ENCODE measurements around the gene RANBP3L.

The RANBP3L gene

DNA sequence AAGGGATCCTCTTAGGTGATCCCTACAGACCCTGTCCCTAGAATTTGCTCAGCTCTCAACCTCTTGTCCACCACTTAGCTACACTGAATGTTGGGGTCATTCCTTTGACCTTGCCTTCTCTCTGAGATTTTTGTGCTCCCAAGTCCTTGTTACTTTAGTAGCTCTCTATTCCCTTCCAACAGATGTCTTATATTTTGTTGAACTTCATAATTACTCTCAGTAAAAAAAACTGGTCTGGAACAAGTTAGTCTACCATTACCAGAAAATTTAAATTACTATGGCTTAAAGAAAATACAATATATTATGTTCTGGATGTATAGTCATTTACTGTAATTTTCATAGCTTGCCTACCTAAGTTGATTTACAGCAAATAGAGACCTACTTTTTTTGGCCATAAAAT lies 23.5 kb upstream of the RANBP3L start:
- TF ChIP-seq, protein P1, sequence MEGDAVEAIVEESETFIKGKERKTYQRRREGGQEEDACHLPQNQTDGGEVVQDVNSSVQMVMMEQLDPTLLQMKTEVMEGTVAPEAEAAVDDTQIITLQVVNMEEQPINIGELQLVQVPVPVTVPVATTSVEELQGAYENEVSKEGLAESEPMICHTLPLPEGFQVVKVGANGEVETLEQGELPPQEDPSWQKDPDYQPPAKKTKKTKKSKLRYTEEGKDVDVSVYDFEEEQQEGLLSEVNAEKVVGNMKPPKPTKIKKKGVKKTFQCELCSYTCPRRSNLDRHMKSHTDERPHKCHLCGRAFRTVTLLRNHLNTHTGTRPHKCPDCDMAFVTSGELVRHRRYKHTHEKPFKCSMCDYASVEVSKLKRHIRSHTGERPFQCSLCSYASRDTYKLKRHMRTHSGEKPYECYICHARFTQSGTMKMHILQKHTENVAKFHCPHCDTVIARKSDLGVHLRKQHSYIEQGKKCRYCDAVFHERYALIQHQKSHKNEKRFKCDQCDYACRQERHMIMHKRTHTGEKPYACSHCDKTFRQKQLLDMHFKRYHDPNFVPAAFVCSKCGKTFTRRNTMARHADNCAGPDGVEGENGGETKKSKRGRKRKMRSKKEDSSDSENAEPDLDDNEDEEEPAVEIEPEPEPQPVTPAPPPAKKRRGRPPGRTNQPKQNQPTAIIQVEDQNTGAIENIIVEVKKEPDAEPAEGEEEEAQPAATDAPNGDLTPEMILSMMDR (IDR thresholded peaks at IDR 0.05; ENCODE audit: control insufficient read depth, extremely low read depth, insufficient read depth) = no peak

DNA sequence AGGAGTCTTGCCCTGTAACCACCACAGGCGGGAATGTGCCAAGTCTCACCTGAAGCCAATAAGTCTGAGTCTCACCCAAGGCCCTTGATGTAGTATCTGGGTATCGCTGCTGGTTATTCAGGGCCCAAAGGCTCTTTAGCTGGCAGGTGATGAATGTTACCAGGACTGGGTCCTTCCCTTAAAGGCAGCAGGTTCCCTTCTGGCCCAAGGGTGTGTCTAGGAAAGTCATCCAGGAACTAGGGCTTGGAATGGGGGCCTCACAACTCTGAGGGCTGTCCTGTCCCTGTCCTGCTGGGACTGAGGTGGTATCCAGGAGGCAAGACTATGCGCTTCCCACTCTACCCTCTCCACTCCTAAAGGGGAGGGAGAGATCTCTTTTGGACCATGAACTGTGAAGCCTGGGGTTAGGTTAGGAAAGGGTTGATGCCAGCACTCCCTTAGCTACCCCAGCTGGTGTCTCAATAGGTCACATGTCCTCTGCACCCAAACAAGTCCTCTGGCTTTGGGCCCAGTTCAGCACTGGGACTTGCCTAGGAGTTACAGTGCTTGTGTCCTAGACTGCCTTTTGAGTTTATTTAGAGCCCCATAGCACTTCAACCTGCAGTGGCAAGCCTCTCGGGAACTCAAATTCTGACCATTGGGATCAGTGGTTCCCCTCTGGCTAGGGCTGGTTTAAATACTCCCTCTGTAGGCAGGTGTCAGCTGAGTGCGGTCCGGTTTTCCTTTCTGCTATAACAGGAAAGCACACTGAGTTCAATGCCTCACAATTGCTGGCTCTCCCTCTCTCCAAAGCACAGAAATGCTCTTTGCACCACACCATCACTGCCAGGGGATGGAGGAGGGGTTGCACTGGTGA lies 22.5 kb upstream of the RANBP3L start:
- TF ChIP-seq, protein P1 (IDR thresholded peaks at IDR 0.05; ENCODE audit: control insufficient read depth, extremely low read depth, insufficient read depth) = no peak
- H3K4me3 ChIP-seq (ENCODE audit: low read depth, low read length) = no peak overlapping the region
- DNase-seq (ENCODE audit: low read depth) = no peak

More for the DNA sequence above, 23.5 kb upstream of the RANBP3L start:
- no peak for DNase-seq (ENCODE audit: low read depth)
- no peak overlapping the region for H3K4me3 ChIP-seq (ENCODE audit: low read depth, low read length)

DNA sequence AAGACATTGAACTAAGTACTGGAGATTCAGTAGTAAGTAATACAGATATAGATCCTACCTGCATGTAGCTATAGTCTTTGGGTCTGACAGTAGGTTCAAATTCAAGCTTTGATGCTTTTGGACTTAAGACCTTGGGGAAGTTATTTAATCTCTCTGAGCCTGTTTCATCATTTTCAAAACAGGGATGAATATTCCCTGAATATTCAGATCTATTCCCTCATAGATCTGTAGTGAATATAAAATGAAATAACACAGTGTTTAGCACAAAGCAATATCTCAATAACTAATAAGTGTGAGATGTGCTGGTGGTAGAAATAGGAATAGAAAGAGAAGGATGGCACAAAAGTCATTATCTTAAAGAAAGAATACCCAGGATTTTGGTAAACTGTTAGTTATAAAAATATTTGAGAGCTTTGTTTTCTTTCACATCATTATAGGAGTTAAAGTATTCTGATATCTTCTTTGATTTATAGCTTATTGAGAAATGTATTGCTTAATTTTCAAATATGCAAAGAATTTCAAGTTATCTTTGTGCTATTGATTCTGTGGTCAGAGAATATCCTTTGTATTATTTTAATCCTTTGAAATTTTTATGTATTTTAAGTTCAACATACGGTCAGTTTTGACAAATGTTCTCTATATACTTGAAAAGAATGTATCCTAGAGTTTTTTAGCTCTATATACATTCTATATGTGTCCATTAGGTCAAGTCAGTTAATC lies 11.4 kb upstream of the RANBP3L start:
- no peak for DNase-seq (ENCODE audit: low read depth)
- TF ChIP-seq, protein P1 (IDR thresholded peaks at IDR 0.05; ENCODE audit: control insufficient read depth, extremely low read depth, insufficient read depth) = no peak
- no peak overlapping the region for H3K4me3 ChIP-seq (ENCODE audit: low read depth, low read length)

- TF ChIP-seq, protein P1 (IDR thresholded peaks at IDR 0.05; ENCODE audit: control insufficient read depth, extremely low read depth, insufficient read depth) = no peak
- no peak overlapping the region for H3K4me3 ChIP-seq (ENCODE audit: low read depth, low read length)
- DNase-seq (ENCODE audit: low read depth) = no peak
Measured at GRCh38 chr5:36311956-36312355, 10.3 kb upstream of the RANBP3L start.

- DNase-seq (ENCODE audit: low read depth) = no peak
- TF ChIP-seq, protein P1 (IDR thresholded peaks at IDR 0.05; ENCODE audit: control insufficient read depth, extremely low read depth, insufficient read depth) = no peak
- no peak overlapping the region for H3K4me3 ChIP-seq (ENCODE audit: low read depth, low read length)
Measured at GRCh38 chr5:36310138-36310537, 8.4 kb upstream of the RANBP3L start.

DNA sequence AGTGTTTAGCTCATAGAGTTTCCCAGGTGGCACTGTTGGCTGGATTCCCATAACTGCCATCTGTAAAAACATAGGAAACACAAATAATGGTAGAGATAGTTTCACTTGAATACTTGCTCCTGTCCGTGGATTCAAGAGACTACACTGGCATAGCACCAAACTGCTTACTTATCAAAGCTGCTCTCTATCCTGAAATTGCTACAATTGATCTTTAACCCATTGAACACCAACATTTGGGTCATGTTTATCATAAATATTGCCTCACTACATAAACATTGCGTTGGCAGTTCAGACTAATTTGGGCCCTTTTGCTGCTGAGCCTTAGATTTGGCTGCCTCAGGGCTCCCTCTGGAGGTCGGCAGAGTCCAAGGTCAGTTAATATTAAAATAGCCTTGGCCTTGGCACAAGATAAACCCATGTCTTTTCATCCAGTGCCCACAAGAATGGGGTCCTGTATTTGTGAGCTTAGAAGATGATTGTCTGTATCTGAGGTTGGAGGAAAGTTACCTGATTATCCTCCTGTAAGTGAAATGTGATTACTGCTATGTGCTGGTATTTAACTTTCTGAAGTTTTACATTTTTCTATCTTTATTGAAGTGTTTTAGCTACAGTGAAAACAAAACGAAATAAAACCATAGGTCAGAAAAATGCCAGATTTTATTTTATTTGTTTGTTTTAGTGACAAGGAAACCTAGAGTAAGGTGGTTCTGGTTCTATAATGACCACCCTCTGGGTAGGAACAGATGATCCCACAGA lies 4.0 kb upstream of the RANBP3L start:
- TF ChIP-seq, protein P1 (IDR thresholded peaks at IDR 0.05; ENCODE audit: control insufficient read depth, extremely low read depth, insufficient read depth) = peak; percentile 90
- DNase-seq (ENCODE audit: low read depth) = peak; percentile 75
- H3K4me3 ChIP-seq (ENCODE audit: low read depth, low read length) = no peak overlapping the region
